ENCODE results near the gene POPDC2. TPM values are rescaled to one million over a fixed set of nuclear protein-coding genes. Genes with fewer than 3 reads are reported as not detected.

The POPDC2 gene
- total RNA-seq, 1 donor from 2014 or later, result 13.6 TPM

DNA sequence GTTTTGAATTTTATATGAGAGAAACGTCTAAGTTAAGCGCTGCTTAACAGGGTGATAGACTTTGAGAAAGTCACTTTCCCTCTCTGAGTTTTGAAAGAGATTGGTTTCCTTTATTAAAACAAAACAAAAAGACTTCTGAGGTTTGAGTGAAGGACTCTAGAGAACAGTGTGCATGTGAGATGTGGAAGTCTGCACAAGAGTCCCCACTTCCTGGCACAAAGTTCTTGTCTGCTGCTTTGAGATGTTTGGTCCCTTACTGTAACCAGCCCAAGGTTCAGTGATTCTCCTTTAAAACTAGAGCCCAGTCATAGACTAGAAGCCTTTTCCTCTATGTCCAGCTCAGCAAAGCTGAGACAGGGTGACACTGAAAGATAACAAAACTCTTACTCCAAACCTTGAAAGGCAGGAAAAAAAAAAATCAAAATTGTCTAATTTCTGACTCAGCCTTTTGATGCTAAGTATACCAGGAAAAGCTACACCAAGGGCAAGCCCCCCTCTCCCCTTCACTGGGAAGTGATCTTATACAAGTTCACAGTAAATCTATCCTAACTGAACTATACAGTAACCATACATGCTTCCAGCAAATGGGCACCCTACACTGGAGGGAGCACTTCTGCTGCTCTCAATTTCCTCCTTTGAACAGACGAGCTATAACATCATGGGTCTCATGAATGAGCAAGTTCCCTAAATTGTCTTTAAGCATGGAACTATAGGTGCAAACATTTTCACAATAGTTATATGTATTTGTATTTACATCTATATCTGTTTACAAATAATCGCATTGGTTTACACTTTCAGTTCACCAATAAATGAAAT, 2.3 kb downstream of the POPDC2 start:
- Histone ChIP-seq H3K4me1 (ENCODE audit: control insufficient read depth in 3 of 3, insufficient read depth in 3 of 3, low read length in 3 of 3) (peaks cover 43 to 58% (median 52%) of the 10 kb centered on the region in 3 donors), H3K9me3 (ENCODE audit: control insufficient read depth in 3 of 3, low read length in 3 of 3) (no peaks in the 10 kb centered on the region), H3K27me3 (ENCODE audit: control insufficient read depth in 3 of 3, insufficient read depth in 3 of 3, low read length in 3 of 3) (no peaks in the 10 kb centered on the region), H3K9ac (ENCODE audit: low read depth in 1 of 3, low read length in 3 of 3) (peak overlapping the region; percentile 82 to 95 (median 95)), H3K27ac (ENCODE audit: low read depth, low read length) (peak overlapping the region; percentile 88), H3K4me3 (ENCODE audit: low read length in 3 of 3) (peak overlapping the region; percentile 76 to 88 (median 86)), H3K36me3 (ENCODE audit: control insufficient read depth in 3 of 3, insufficient read depth in 3 of 3, low read length in 3 of 3) (peaks cover 13 to 20% (median 16%) of the 10 kb centered on the region in 3 donors)

DNA sequence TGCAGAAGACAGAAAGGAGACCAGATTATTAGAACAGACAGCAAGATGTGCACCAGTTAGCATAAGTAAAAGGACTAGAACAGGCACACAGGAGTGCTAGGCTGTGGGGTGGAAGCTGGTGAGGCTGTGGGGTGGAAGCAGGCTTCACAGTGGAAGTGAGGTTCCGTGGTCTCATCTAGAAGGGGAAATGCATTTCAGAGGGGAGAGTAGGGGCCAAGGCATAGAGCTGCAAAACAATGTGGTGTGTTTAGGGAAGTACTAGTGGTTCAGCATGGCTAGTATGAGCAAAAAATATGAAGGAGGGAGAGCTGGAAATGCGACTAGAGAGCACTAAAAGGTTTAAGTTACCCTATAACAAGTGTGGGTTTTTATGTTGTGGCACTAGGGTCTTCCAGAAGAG, 6.5 kb downstream of the POPDC2 start:
- peak overlapping the region; percentile 95 for H3K27ac ChIP-seq (ENCODE audit: low read depth, low read length)
- no peaks in the 10 kb centered on the region for H3K9me3 ChIP-seq (ENCODE audit: control insufficient read depth in 3 of 3, low read length in 3 of 3)
- no peak overlapping the region for H3K4me3 ChIP-seq (ENCODE audit: low read length in 3 of 3)
- no peaks in the 10 kb centered on the region for H3K27me3 ChIP-seq (ENCODE audit: control insufficient read depth in 3 of 3, insufficient read depth in 3 of 3, low read length in 3 of 3)
- peaks cover 57 to 68% (median 66%) of the 10 kb centered on the region in 3 donors for H3K4me1 ChIP-seq (ENCODE audit: control insufficient read depth in 3 of 3, insufficient read depth in 3 of 3, low read length in 3 of 3)
- H3K9ac ChIP-seq (ENCODE audit: low read depth in 1 of 3, low read length in 3 of 3), result no peak overlapping the region
- H3K36me3 ChIP-seq (ENCODE audit: control insufficient read depth in 3 of 3, insufficient read depth in 3 of 3, low read length in 3 of 3), result peaks cover 13 to 16% (median 16%) of the 10 kb centered on the region in 3 donors

DNA sequence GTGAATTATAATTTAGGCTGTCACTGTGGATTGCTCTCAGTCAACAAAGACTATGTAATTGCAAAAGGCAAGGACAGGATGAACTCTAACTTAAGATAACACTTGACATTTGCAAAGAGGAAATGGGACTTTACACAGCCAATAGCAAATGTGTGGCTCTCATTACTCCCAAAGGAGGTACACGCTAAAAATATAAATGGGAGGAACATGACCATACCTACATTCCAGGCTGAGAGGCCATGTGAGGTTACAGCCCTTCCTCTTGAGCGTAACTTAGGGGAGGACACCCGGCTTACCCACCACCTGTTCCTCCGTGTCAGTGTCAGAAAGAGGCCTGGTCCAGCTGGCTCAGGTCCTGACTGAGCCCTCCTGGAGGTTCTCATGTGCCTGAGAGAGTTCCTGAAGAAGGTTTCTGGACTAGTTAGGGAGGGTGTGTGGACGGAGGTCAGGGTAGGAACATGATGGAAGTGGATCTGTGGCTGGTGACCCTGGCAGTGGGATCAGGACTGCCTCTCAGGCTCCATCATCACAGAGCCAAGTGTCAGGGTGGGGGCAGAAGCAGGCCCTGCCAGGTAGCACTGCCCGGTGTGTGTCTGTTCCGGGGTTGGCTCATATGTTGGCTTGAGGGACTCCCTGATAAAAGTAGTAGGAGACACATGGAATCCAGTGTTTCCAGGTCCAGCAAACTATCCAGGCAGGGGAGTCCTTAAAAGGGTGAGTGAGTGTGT, 7.9 kb downstream of the POPDC2 start:
- peaks cover 69 to 81% (median 74%) of the 10 kb centered on the region in 3 donors for H3K4me1 ChIP-seq (ENCODE audit: control insufficient read depth in 3 of 3, insufficient read depth in 3 of 3, low read length in 3 of 3)
- H3K9me3 ChIP-seq (ENCODE audit: control insufficient read depth in 3 of 3, low read length in 3 of 3), result no peaks in the 10 kb centered on the region
- H3K9ac ChIP-seq (ENCODE audit: low read depth in 1 of 3, low read length in 3 of 3), result peak overlapping the region; percentile 44 to 69 (median 51)
- H3K36me3 ChIP-seq (ENCODE audit: control insufficient read depth in 3 of 3, insufficient read depth in 3 of 3, low read length in 3 of 3), result peaks cover 18 to 25% (median 22%) of the 10 kb centered on the region in 3 donors
- peak overlapping the region; percentile 95 for H3K27ac ChIP-seq (ENCODE audit: low read depth, low read length)
- peak overlapping the region; percentile 39 to 52 (median 46) for H3K4me3 ChIP-seq (ENCODE audit: low read length in 3 of 3)
- no peaks in the 10 kb centered on the region for H3K27me3 ChIP-seq (ENCODE audit: control insufficient read depth in 3 of 3, insufficient read depth in 3 of 3, low read length in 3 of 3)

DNA sequence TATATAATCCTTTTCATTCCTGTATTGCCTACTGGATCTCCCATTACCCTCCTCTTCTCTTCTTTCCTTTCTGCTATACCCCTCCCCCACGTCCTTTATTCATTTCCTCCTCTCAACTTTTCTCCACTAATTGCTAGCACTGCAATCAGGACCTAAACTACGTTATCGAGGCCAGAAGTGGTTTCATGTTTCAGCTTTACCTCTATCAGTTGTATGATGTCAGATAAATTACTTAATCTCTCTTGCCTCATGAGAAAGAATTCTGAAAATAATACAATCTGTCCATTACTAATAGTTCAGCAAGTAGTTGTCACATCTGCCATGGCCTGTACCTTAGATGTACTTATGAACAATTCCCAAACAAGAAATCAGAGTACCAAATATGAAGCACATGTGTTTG, 10.6 kb downstream of the POPDC2 start:
- H3K4me1 ChIP-seq (ENCODE audit: control insufficient read depth in 3 of 3, insufficient read depth in 3 of 3, low read length in 3 of 3), result peaks cover 67 to 79% (median 71%) of the 10 kb centered on the region in 3 donors
- peak overlapping the region; percentile 95 for H3K27ac ChIP-seq (ENCODE audit: low read depth, low read length)
- no peaks in the 10 kb centered on the region for H3K27me3 ChIP-seq (ENCODE audit: control insufficient read depth in 3 of 3, insufficient read depth in 3 of 3, low read length in 3 of 3)
- peaks cover 15 to 28% (median 22%) of the 10 kb centered on the region in 3 donors for H3K36me3 ChIP-seq (ENCODE audit: control insufficient read depth in 3 of 3, insufficient read depth in 3 of 3, low read length in 3 of 3)
- H3K9me3 ChIP-seq (ENCODE audit: control insufficient read depth in 3 of 3, low read length in 3 of 3), result no peaks in the 10 kb centered on the region
- H3K4me3 ChIP-seq (ENCODE audit: low read length in 3 of 3), result peak overlapping the region in 1 of 3 donors; percentile 2
- no peak overlapping the region for H3K9ac ChIP-seq (ENCODE audit: low read depth in 1 of 3, low read length in 3 of 3)

DNA sequence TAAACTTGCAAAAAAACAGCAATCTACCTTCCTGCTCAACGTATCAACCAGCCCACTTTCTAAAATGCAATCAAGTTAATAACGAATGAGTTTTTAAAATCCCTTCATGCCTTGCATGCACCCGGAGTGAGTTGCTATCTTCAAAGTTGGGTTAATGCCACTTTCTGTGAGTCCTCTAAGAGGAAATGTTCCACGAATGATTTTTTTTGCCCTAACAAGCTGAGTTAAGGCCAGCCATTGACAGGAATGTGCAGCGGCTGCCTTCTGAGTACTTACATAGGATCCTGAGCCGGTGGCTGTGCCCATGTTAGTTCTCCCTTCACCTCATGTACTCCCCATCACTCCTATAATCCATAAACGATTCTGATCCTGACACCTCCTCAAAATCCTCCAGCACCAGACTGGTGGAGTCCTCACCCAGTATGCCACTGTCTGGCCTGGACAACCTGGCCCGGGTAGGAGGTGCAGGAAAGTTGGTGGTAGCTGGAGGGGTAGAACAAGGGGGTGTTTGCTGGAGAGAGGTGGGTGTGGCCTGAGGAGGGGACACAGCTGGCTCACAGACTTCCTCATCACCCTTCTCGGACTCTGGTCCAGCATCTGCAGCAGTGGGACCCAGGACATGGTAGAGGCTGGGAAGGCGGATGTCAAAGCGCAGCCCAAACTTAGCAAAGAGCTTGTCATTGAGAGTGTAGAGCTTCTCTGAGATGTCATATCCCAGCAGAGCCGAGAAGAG, 12.4 kb downstream of the POPDC2 start:
- Histone ChIP-seq H3K9ac (ENCODE audit: low read depth in 1 of 3, low read length in 3 of 3) (peak overlapping the region; percentile 6 to 71 (median 62)), H3K27ac (ENCODE audit: low read depth, low read length) (peak overlapping the region; percentile 95), H3K4me1 (ENCODE audit: control insufficient read depth in 3 of 3, insufficient read depth in 3 of 3, low read length in 3 of 3) (peaks cover 57 to 77% (median 70%) of the 10 kb centered on the region in 3 donors), H3K4me3 (ENCODE audit: low read length in 3 of 3) (peak overlapping the region in 1 of 3 donors; percentile 14), H3K27me3 (ENCODE audit: control insufficient read depth in 3 of 3, insufficient read depth in 3 of 3, low read length in 3 of 3) (no peaks in the 10 kb centered on the region), H3K36me3 (ENCODE audit: control insufficient read depth in 3 of 3, insufficient read depth in 3 of 3, low read length in 3 of 3) (peaks cover 18 to 32% (median 22%) of the 10 kb centered on the region in 3 donors), H3K9me3 (ENCODE audit: control insufficient read depth in 3 of 3, low read length in 3 of 3) (no peaks in the 10 kb centered on the region)

DNA sequence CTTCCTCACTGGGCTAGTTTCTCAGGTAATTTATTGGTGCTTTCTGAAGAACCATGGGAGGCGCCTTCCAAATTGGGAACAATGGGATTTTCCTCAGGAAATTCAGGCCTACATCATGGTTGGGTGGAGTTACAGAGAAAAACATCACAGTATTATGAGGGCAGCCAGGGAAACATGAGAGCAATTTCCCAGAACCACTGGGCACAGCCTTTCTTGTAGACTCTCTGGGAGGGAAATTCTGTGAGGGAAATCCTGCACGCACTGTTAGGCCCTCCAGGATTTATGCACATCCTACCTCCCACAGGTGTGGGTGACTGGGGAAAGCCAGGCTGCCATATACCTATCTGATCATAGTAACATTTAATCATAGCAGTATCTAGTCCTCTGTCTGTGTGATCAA, 13.2 kb downstream of the POPDC2 start:
- Histone ChIP-seq H3K4me3 (ENCODE audit: low read length in 3 of 3) (no peak overlapping the region), H3K4me1 (ENCODE audit: control insufficient read depth in 3 of 3, insufficient read depth in 3 of 3, low read length in 3 of 3) (peaks cover 53 to 78% (median 70%) of the 10 kb centered on the region in 3 donors), H3K9me3 (ENCODE audit: control insufficient read depth in 3 of 3, low read length in 3 of 3) (no peaks in the 10 kb centered on the region), H3K27me3 (ENCODE audit: control insufficient read depth in 3 of 3, insufficient read depth in 3 of 3, low read length in 3 of 3) (no peaks in the 10 kb centered on the region), H3K27ac (ENCODE audit: low read depth, low read length) (peak overlapping the region; percentile 95), H3K36me3 (ENCODE audit: control insufficient read depth in 3 of 3, insufficient read depth in 3 of 3, low read length in 3 of 3) (peaks cover 23 to 39% (median 25%) of the 10 kb centered on the region in 3 donors), H3K9ac (ENCODE audit: low read depth in 1 of 3, low read length in 3 of 3) (peak overlapping the region in 2 of 3 donors; percentile 62 to 71)

DNA sequence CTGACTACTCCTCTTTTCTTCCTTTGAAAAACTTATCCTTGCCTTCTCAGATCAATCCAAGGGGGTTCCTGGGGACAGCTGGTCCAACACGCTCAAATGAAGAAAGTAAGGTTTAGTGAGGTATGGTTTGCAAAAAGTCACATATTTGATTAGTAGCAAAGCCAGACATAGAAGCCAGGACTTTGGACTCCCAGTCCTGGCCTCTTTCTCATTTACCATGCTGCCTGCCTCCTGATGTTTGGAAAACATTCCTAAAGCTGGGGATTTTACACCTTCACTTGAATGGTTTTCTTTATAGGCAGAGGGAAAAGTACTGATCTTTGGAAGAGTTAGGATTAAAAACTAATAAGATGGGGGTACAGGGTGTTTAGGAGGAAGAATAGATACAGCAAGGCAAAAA, 14.6 kb downstream of the POPDC2 start:
- Histone ChIP-seq H3K4me1 (ENCODE audit: control insufficient read depth in 3 of 3, insufficient read depth in 3 of 3, low read length in 3 of 3) (peaks cover 44 to 68% (median 58%) of the 10 kb centered on the region in 3 donors), H3K36me3 (ENCODE audit: control insufficient read depth in 3 of 3, insufficient read depth in 3 of 3, low read length in 3 of 3) (peaks cover 28 to 50% (median 31%) of the 10 kb centered on the region in 3 donors), H3K9me3 (ENCODE audit: control insufficient read depth in 3 of 3, low read length in 3 of 3) (no peaks in the 10 kb centered on the region), H3K27me3 (ENCODE audit: control insufficient read depth in 3 of 3, insufficient read depth in 3 of 3, low read length in 3 of 3) (no peaks in the 10 kb centered on the region), H3K27ac (ENCODE audit: low read depth, low read length) (peak overlapping the region; percentile 95), H3K9ac (ENCODE audit: low read depth in 1 of 3, low read length in 3 of 3) (no peak overlapping the region), H3K4me3 (ENCODE audit: low read length in 3 of 3) (no peak overlapping the region)

DNA sequence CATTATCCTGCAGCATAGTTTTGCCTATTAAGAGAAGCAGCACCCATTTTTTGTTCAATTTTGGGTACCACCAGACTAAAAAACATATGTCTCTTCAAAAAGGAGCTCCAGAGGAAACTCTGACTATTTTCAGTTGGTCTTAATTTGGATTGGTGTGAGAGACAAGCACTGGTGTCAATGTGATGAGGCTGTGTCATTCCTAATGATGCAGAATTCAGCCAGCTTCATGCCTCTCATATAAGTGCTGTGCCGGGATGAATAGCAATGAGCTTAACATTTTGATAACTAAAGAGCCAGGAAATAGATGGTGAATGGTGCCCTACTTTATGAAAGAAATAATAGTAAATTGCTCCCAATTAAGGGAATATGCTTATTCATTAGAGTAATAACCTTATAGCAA, 15.9 kb downstream of the POPDC2 start:
- Histone ChIP-seq H3K4me3 (ENCODE audit: low read length in 3 of 3) (no peak overlapping the region), H3K9me3 (ENCODE audit: control insufficient read depth in 3 of 3, low read length in 3 of 3) (no peaks in the 10 kb centered on the region), H3K27ac (ENCODE audit: low read depth, low read length) (peak overlapping the region; percentile 95), H3K27me3 (ENCODE audit: control insufficient read depth in 3 of 3, insufficient read depth in 3 of 3, low read length in 3 of 3) (no peaks in the 10 kb centered on the region), H3K9ac (ENCODE audit: low read depth in 1 of 3, low read length in 3 of 3) (peak overlapping the region in 1 of 3 donors; percentile 10), H3K4me1 (ENCODE audit: control insufficient read depth in 3 of 3, insufficient read depth in 3 of 3, low read length in 3 of 3) (peaks cover 39 to 55% (median 50%) of the 10 kb centered on the region in 3 donors), H3K36me3 (ENCODE audit: control insufficient read depth in 3 of 3, insufficient read depth in 3 of 3, low read length in 3 of 3) (peaks cover 28 to 50% (median 31%) of the 10 kb centered on the region in 3 donors)

DNA sequence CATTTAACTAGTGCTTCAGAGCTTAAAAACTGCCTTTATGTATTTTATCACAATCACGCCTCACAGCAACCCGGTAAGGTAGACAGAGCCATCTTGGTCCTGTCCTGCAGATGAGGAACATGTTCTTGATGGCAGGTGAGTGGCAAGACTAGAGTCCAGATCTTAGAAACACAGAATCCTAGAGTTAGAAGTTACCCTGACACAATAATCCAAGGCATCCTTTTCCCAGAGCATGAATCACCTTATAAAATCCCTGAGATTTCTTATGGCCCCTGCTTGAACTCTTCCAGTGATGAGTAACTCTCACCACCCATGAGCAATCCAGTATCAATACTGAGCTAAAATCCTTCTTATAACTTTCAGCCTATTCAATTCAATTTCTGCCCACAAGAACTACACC, 16.9 kb downstream of the POPDC2 start:
- peak overlapping the region; percentile 95 for H3K27ac ChIP-seq (ENCODE audit: low read depth, low read length)
- peaks cover 41 to 54% (median 48%) of the 10 kb centered on the region in 3 donors for H3K4me1 ChIP-seq (ENCODE audit: control insufficient read depth in 3 of 3, insufficient read depth in 3 of 3, low read length in 3 of 3)
- peak overlapping the region in 1 of 3 donors; percentile 62 for H3K9ac ChIP-seq (ENCODE audit: low read depth in 1 of 3, low read length in 3 of 3)
- H3K4me3 ChIP-seq (ENCODE audit: low read length in 3 of 3), result no peak overlapping the region
- no peaks in the 10 kb centered on the region for H3K27me3 ChIP-seq (ENCODE audit: control insufficient read depth in 3 of 3, insufficient read depth in 3 of 3, low read length in 3 of 3)
- H3K36me3 ChIP-seq (ENCODE audit: control insufficient read depth in 3 of 3, insufficient read depth in 3 of 3, low read length in 3 of 3), result peaks cover 26 to 48% (median 30%) of the 10 kb centered on the region in 3 donors
- no peaks in the 10 kb centered on the region for H3K9me3 ChIP-seq (ENCODE audit: control insufficient read depth in 3 of 3, low read length in 3 of 3)

Measured in skeletal muscle tissue (tissue), 4 donors.